HEK293T (cell line): Measurements from ENCODE around the gene ACVR1.

Experiments used
- CTCF ChIA-PET: fragments of 350-600 bp; formaldehyde crosslinking; extraction: SDS; loops from one replicate; lab custom pipeline; 2021; ENCODE audit warnings: antibody characterized with exemption, inconsistent platforms; lab: Yijun Ruan, JAX
- POLR2A ChIA-PET: fragments of 350-600 bp; formaldehyde crosslinking; extraction: SDS; loops from one replicate; lab custom pipeline; 2020; ENCODE audit warnings: antibody characterized with exemption, inconsistent platforms; lab: Yijun Ruan, JAX
- DNase-seq: peaks from one replicate; pipeline ENCODE4 v3.0.0; 2012; ENCODE audit warnings: mixed read lengths; ENCODE audit errors: extremely low spot score
- ARNT ChIP-seq: fragments of 450-650 bp; IDR thresholded peaks from 2 replicates; pipeline ENCODE4 v1.6.1; 2017; ENCODE audit warnings: mild to moderate bottlenecking
- BHLHE40 ChIP-seq: fragments of 450-650 bp; IDR thresholded peaks from 2 replicates; pipeline ENCODE4 v1.6.1; 2016; ENCODE audit warnings: mild to moderate bottlenecking, moderate library complexity, borderline replicate concordance
- CTBP1 ChIP-seq: fragments of 450-650 bp; IDR thresholded peaks from 2 replicates; pipeline ENCODE4 v1.6.1; 2016; ENCODE audit warnings: borderline replicate concordance
- ELF4 ChIP-seq: fragments of 450-650 bp; IDR thresholded peaks from 2 replicates; pipeline ENCODE4 v1.6.1; 2017; ENCODE audit warnings: antibody characterized with exemption
- FOXA1 ChIP-seq: fragments of 450-650 bp; IDR thresholded peaks from 2 replicates; pipeline ENCODE4 v1.6.1; 2016; ENCODE audit warnings: mild to moderate bottlenecking
- FOXK2 ChIP-seq: fragments of 450-650 bp; IDR thresholded peaks from 2 replicates; pipeline ENCODE4 v1.6.1; 2016; ENCODE audit warnings: mild to moderate bottlenecking
- FOXM1 ChIP-seq: fragments of 450-650 bp; IDR thresholded peaks from 2 replicates; pipeline ENCODE4 v1.6.1; 2017; ENCODE audit warnings: mild to moderate bottlenecking, borderline replicate concordance
- HDGF ChIP-seq: fragments of 450-650 bp; IDR thresholded peaks from 2 replicates; pipeline ENCODE4 v1.6.1; 2017; ENCODE audit warnings: antibody characterized with exemption, borderline replicate concordance
- L3MBTL2 ChIP-seq: fragments of 450-650 bp; conservative IDR thresholded peaks from 2 replicates; pipeline ENCODE4 v1.6.1; 2016; ENCODE audit warnings: mild to moderate bottlenecking
- LEF1 ChIP-seq: fragments of 450-650 bp; IDR thresholded peaks from 2 replicates; pipeline ENCODE4 v1.6.1; 2017; ENCODE audit warnings: mild to moderate bottlenecking, borderline replicate concordance
- NFRKB ChIP-seq: fragments of 450-650 bp; IDR thresholded peaks from 2 replicates; pipeline ENCODE4 v1.6.1; 2016; ENCODE audit warnings: mild to moderate bottlenecking, moderate library complexity
- SP1 ChIP-seq: fragments of 450-650 bp; IDR thresholded peaks from 2 replicates; pipeline ENCODE4 v1.6.1; 2017
- SUZ12 ChIP-seq: fragments of 450-650 bp; IDR thresholded peaks from 2 replicates; pipeline ENCODE4 v1.6.1; 2016; ENCODE audit warnings: mild to moderate bottlenecking
- TARDBP ChIP-seq: fragments of 450-650 bp; IDR thresholded peaks from 2 replicates; pipeline ENCODE4 v1.6.1; 2016
- ZNF384 ChIP-seq: fragments of 450-650 bp; IDR thresholded peaks from 2 replicates; pipeline ENCODE4 v1.6.1; 2016
- TF ChIP-seq, protein P1 (sequence below): fragments of 450-650 bp; IDR thresholded peaks from 2 replicates; pipeline ENCODE4 v1.6.1; 2016

Gene ACVR1

GRCh38 chr2:157771234-157771633 lies 104.9 kb downstream of the ACVR1 start:
- ChIA-PET CTCF (no interaction called here), POLR2A (no interaction called here)
- no peak for TF ChIP-seq L3MBTL2
- TF ChIP-seq FOXA1: no peak
- no peak for TF ChIP-seq BHLHE40
- TF ChIP-seq LEF1: no peak
- no peak for TF ChIP-seq ZNF384
- TF ChIP-seq ELF4: no peak
- no peak for TF ChIP-seq SP1
- TF ChIP-seq FOXM1: no peak
- TF ChIP-seq HDGF: no peak
- no peak for TF ChIP-seq FOXK2
- TF ChIP-seq, protein P1, sequence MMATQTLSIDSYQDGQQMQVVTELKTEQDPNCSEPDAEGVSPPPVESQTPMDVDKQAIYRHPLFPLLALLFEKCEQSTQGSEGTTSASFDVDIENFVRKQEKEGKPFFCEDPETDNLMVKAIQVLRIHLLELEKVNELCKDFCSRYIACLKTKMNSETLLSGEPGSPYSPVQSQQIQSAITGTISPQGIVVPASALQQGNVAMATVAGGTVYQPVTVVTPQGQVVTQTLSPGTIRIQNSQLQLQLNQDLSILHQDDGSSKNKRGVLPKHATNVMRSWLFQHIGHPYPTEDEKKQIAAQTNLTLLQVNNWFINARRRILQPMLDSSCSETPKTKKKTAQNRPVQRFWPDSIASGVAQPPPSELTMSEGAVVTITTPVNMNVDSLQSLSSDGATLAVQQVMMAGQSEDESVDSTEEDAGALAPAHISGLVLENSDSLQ: no peak
- no peak for TF ChIP-seq ARNT
- no peak for TF ChIP-seq SUZ12
- no peak for TF ChIP-seq NFRKB
- TF ChIP-seq CTBP1: no peak
- no peak for DNase-seq

DNA sequence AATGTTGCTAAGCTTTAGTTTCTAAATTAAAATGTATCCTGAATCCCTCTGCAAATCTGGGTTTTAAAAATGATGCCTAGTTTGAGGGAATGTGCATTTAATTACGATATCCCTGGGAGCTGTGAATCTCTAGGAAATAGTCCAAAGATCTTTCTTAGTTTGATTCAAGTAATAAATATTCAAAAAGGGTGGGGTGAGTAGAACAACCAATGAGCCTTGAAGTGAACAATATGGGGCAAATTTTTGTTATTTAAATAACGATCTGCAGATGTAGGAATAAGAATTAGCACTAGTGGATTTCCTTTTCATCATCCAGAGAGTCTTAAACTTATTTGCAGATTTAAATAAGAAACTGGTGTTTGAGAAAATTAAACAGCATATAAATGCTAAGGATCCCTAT lies 106.3 kb downstream of the ACVR1 start:
- ChIA-PET POLR2A (no interaction called here), CTCF (no interaction called here)
- TF ChIP-seq, protein P1: no peak
- TF ChIP-seq BHLHE40 (no peak), CTBP1 (no peak), FOXM1 (no peak), ZNF384 (no peak), L3MBTL2 (no peak), FOXA1 (no peak), NFRKB (no peak), HDGF (no peak), SUZ12 (no peak), LEF1 (no peak), TARDBP (no peak), ARNT (no peak), FOXK2 (no peak), ELF4 (no peak), SP1 (no peak)
- DNase-seq: no peak

- DNase-seq: no peak
- ChIA-PET CTCF (interaction anchor here (1.0 kb wide), 1 partner anchor 112 kb away, joined by 3 read pairs; the partner anchor contains the start of gene ACVR1), POLR2A (no interaction called here)
- TF ChIP-seq LEF1: no peak
- no peak for TF ChIP-seq FOXM1
- no peak for TF ChIP-seq FOXK2
- no peak for TF ChIP-seq ELF4
- no peak for TF ChIP-seq L3MBTL2
- TF ChIP-seq BHLHE40: no peak
- no peak for TF ChIP-seq CTBP1
- no peak for TF ChIP-seq NFRKB
- TF ChIP-seq SUZ12: no peak
- no peak for TF ChIP-seq ARNT
- TF ChIP-seq SP1: no peak
- TF ChIP-seq HDGF: no peak
These were observed 111.7 kb downstream of the ACVR1 start for GRCh38 chr2:157764386-157764785.

- POLR2A ChIA-PET: no interaction called here
- TF ChIP-seq ELF4: no peak
- TF ChIP-seq FOXM1: no peak
- TF ChIP-seq ARNT: no peak
- no peak for TF ChIP-seq SP1
- TF ChIP-seq BHLHE40: no peak
- no peak for TF ChIP-seq ZNF384
- no peak for TF ChIP-seq FOXA1
- no peak for TF ChIP-seq TARDBP
- no peak for TF ChIP-seq HDGF
- no peak for DNase-seq
- CTCF ChIA-PET: interaction anchor here (0.9 kb wide), 1 partner anchor 10 kb away, joined by 3 read pairs; no protein-coding TSS in a partner anchor
These were observed 114.6 kb downstream of the ACVR1 start for GRCh38 chr2:157761520-157761919.

GRCh38 chr2:157760949-157761348 lies 115.2 kb downstream of the ACVR1 start:
- POLR2A ChIA-PET: no interaction called here
- TF ChIP-seq L3MBTL2: no peak
- TF ChIP-seq FOXA1: no peak
- TF ChIP-seq ELF4: no peak
- no peak for TF ChIP-seq SUZ12
- CTCF ChIA-PET: interaction anchor here (0.9 kb wide), 1 partner anchor 10 kb away, joined by 3 read pairs; no protein-coding TSS in a partner anchor

DNA sequence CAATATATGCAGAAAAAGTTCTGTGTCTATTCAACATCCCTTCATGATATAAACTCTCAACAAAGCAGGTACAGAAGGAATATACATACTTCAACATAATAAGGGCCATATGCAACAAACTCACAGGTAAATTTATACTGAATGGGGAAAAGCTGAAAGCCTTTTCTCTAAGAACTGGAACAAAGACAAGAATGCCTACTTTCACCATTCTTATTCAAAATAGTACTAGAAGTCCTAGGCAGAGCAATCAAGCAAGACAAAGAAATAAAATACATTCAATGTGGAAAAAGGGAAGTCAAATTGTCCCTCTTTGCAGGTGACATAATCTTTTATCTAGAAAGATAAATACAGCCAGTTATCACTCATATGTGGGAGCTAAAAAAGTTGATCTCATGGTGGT lies 116.3 kb downstream of the ACVR1 start:
- CTCF ChIA-PET: no interaction called here

More at GRCh38 chr2:157760949-157761348, 115.2 kb downstream of the ACVR1 start:
- DNase-seq: no peak

More for the DNA sequence above, 116.3 kb downstream of the ACVR1 start:
- DNase-seq: no peak
- TF ChIP-seq CTBP1 (no peak), L3MBTL2 (no peak), BHLHE40 (no peak), FOXA1 (no peak), ARNT (no peak), TARDBP (no peak), NFRKB (no peak), ZNF384 (no peak)
- TF ChIP-seq, protein P1: no peak
- POLR2A ChIA-PET: no interaction called here
